GM12878 (cell line): ENCODE measurements around the gene LIMCH1. TPM values are rescaled to one million over a fixed set of nuclear protein-coding genes. Genes with fewer than 3 reads are reported as not detected.

ENCODE experiments used
- BHLHE40 ChIP-seq, 2 experiments: fragments of 450-650 bp in 1 of 2; IDR thresholded peaks; 2 replicates each; pipeline ENCODE4 v1.6.1; 2011 to 2017; ENCODE audit warnings: low read depth in 2 of 2, borderline replicate concordance in 1 of 2, improper control_type of control experiment in 1 of 2, low read length in 1 of 2, mild to moderate bottlenecking in 1 of 2
- CHD4 ChIP-seq: fragments of 200-600 bp; sonication (generic); IDR thresholded peaks from 2 replicates; pipeline ENCODE4 v1.6.1; 2016; ENCODE audit warnings: mild to moderate bottlenecking
- GATAD2B ChIP-seq: fragments of 450-650 bp; conservative IDR thresholded peaks from 2 replicates; pipeline ENCODE4 v1.6.1; 2017; ENCODE audit warnings: low read depth, mild to moderate bottlenecking, moderate library complexity
- JUND ChIP-seq: IDR thresholded peaks from 2 replicates; pipeline ENCODE4 v1.6.1; 2012; ENCODE audit warnings: low read depth, mild to moderate bottlenecking, low read length, improper control_type of control experiment, moderate library complexity
- KDM1A ChIP-seq: fragments of 200-600 bp; sonication (generic); IDR thresholded peaks from 2 replicates; pipeline ENCODE4 v1.6.1; 2016; ENCODE audit warnings: borderline replicate concordance
- MLLT1 ChIP-seq: fragments of 450-650 bp; IDR thresholded peaks from 2 replicates; pipeline ENCODE4 v1.6.1; 2016; ENCODE audit warnings: mild to moderate bottlenecking
- MTA3 ChIP-seq: IDR thresholded peaks from 2 replicates; pipeline ENCODE4 v1.6.1; 2012; ENCODE audit warnings: low read length, inconsistent platforms, borderline replicate concordance
- PRDM15 ChIP-seq: fragments of 450-650 bp; formaldehyde crosslinking; IDR thresholded peaks from 2 replicates; pipeline ENCODE4 v1.4.0; 2020; ENCODE audit warnings: mild to moderate bottlenecking, moderate library complexity
- SIN3A ChIP-seq: IDR thresholded peaks from 2 replicates; pipeline ENCODE4 v1.6.1; 2012; ENCODE audit warnings: low read depth, low read length, improper control_type of control experiment
- SMC3 ChIP-seq: IDR thresholded peaks from 2 replicates; pipeline ENCODE4 v1.6.1; 2011; ENCODE audit warnings: low read length, improper control_type of control experiment, borderline replicate concordance
- SUPT20H ChIP-seq: IDR thresholded peaks from 2 replicates; pipeline ENCODE4 v1.6.1; 2011; ENCODE audit warnings: low read depth, mild to moderate bottlenecking, low read length, moderate library complexity, borderline replicate concordance; ENCODE audit not compliant: control insufficient read depth
- polyA plus RNA-seq, 11 experiments: library from polyadenylated mRNA; depleted of rRNA in 4 of 11; unstranded in 6 of 11; stranded (reverse) in 5 of 11; fragments of >200 nt; fragmentation: Nextera tagmentation in 4 of 11; fragmentation: Illumina TruSeq in 1 of 11; extraction: Ambion mirVana in 4 of 11; extraction: Trizol in 1 of 11; gene quantifications; 1 replicate in 1 of 11; 2 replicates in 10 of 11; pipeline versions ENCODE4 v1.2.1 to v1.2.3, GENCODE V29; 2011 to 2016; ENCODE audit warnings: inconsistent platforms in 2 of 11, missing spikeins in 2 of 11, low read depth in 1 of 11
- total RNA-seq, 4 experiments: library from RNA; depleted of rRNA in 3 of 4; stranded (reverse); fragments of >200 nt in 3 of 4; fragmentation: Illumina TruSeq in 1 of 4; extraction: Trizol in 1 of 4; gene quantifications; 2 replicates each; pipeline versions ENCODE4 v1.2.1 to v1.2.3, GENCODE V29; 2013 to 2021

Gene LIMCH1
- total and polyA plus RNA-seq, 10 of the 15 experiments (the other 5 are each of a cell fraction or from before 2014, with no cell fraction given) = 0.07 to 0.15 TPM; not detected in 8

- TF ChIP-seq MLLT1 (no peak), SUPT20H (no peak), KDM1A (no peak), CHD4 (no peak), SIN3A (no peak), SMC3 (no peak), JUND (no peak), GATAD2B (no peak), MTA3 (no peak), BHLHE40 (IDR thresholded peaks at IDR 0.05; ENCODE audit: borderline replicate concordance in 1 of 2, low read depth in 2 of 2, low read length in 1 of 2) (no peak), PRDM15 (CRISPR knock-in tag) (no peak)
- TF ChIP-seq, all 136 proteins: peak for 0
Observed at GRCh38 chr4:41652971-41653370, 115.0 kb downstream of the LIMCH1 start (continued).
